ENCODE results near the gene TRPM2. TPM values are rescaled to one million over a fixed set of nuclear protein-coding genes. Genes with fewer than 3 reads are reported as not detected.

The TRPM2 gene
- total and polyA plus RNA-seq, 2 of the 4 experiments (the other 2 are of a cell fraction): not detected

- H3K4me3 ChIP-seq (ENCODE audit: insufficient read depth, low read depth, low read length): no peak overlapping the region
- no peak overlapping the region for H2BK5ac ChIP-seq (ENCODE audit: low read depth, low read length, poor library complexity, severe bottlenecking)
- intact Hi-C loops (cut with micrococcal nuclease): no loop called here
- H3K27ac ChIP-seq (ENCODE audit: insufficient read depth, low read length): no peak overlapping the region
- no peaks in the 10 kb centered on the region for H3K4me1 ChIP-seq (ENCODE audit: control insufficient read depth, insufficient read depth, low read length)
- H3K36me3 ChIP-seq (ENCODE audit: control insufficient read depth, insufficient read depth, low read length): no peaks in the 10 kb centered on the region
- H4K8ac ChIP-seq (ENCODE audit: low read depth in 2 of 2, low read length in 2 of 2): no peak overlapping the region
- BruUV-seq (replicated peaks): no TSS peak
- H2BK120ac ChIP-seq (ENCODE audit: low read depth, low read length): no peak overlapping the region
- no peak for TF ChIP-seq CTCF (conservative IDR thresholded peaks at IDR 0.05; ENCODE audit: low read depth, low read length)
- TF ChIP-seq CEBPB (IDR thresholded peaks at IDR 0.05; ENCODE audit: low read depth, low read length): no peak
- TF ChIP-seq NFE2L2 (IDR thresholded peaks at IDR 0.05; ENCODE audit: low read depth, low read length): no peak
- TF ChIP-seq RCOR1 (IDR thresholded peaks at IDR 0.05; ENCODE audit: insufficient replicate concordance, low read length): no peak
- no peak for TF ChIP-seq MAFK (IDR thresholded peaks at IDR 0.05; ENCODE audit: low read depth, low read length)
- no peak for TF ChIP-seq RFX5 (IDR thresholded peaks at IDR 0.05; ENCODE audit: low read depth, low read length)
- TF ChIP-seq MAZ (IDR thresholded peaks at IDR 0.05; ENCODE audit: borderline replicate concordance, low read depth, low read length): no peak
- TF ChIP-seq RAD21 (IDR thresholded peaks at IDR 0.05; ENCODE audit: low read length): no peak
- no peak for TF ChIP-seq CHD1 (IDR thresholded peaks at IDR 0.05; ENCODE audit: low read depth, low read length)
- TF ChIP-seq BHLHE40 (IDR thresholded peaks at IDR 0.05; ENCODE audit: low read depth, low read length): no peak
- no peak for TF ChIP-seq POLR2A (IDR thresholded peaks at IDR 0.05; ENCODE audit: low read depth, low read length)
- TF ChIP-seq USF2 (IDR thresholded peaks at IDR 0.05; ENCODE audit: low read depth, low read length): no peak
- TF ChIP-seq ELK1 (IDR thresholded peaks at IDR 0.05; ENCODE audit: borderline replicate concordance, low read depth, low read length): no peak
- TF ChIP-seq FOS (IDR thresholded peaks at IDR 0.05; ENCODE audit: low read depth, low read length): no peak
- TF ChIP-seq SMC3 (IDR thresholded peaks at IDR 0.05; ENCODE audit: low read depth, low read length): no peak
- TF ChIP-seq MXI1 (IDR thresholded peaks at IDR 0.05; ENCODE audit: borderline replicate concordance, low read depth, low read length): no peak
- no peaks in the 10 kb centered on the region for H3K9me1 ChIP-seq (ENCODE audit: insufficient read depth, low read length)
- H2AFZ ChIP-seq (replicated peaks; ENCODE audit: low read length, poor library complexity): no peak overlapping the region
- ChIA-PET CTCF (no interaction called here), POLR2A (ENCODE audit: unreplicated experiment) (no interaction called here)
- H2BK15ac ChIP-seq (ENCODE audit: low read depth, low read length): no peak overlapping the region
- DNase-seq: no peak
- H3K4me2 ChIP-seq (ENCODE audit: low read depth, low read length): no peak overlapping the region
- H2BK20ac ChIP-seq (ENCODE audit: low read depth, low read length): no peak overlapping the region
- H3K14ac ChIP-seq (replicated peaks; ENCODE audit: low read depth, low read length): no peak overlapping the region
- no peak overlapping the region for H4K91ac ChIP-seq (ENCODE audit: insufficient read depth, low read depth, low read length)
- no peak overlapping the region for H3K56ac ChIP-seq (ENCODE audit: extremely low read depth, insufficient read depth, low read length)
- in situ Hi-C loops (cut with MboI; ENCODE audit: low sequenced_read_pairs): no loop called here
- dilution Hi-C loops (cut with HindIII; ENCODE audit: low sequenced_read_pairs, unreplicated experiment): no loop called here
- 86% methylated on average over 5 of the region's 25 CpGs; no CpG with 5 or more reads in 1 of the 2 experiments for WGBS, 2 experiments (ENCODE audit: extremely low coverage in 2 of 2, insufficient read length in 1 of 2)
- no peak overlapping the region for H3K4ac ChIP-seq (ENCODE audit: low read depth, low read length)
- no peak for ATAC-seq (ENCODE audit: low read depth)
- H4K5ac ChIP-seq (ENCODE audit: low read depth, low read length): no peak overlapping the region
- no peak overlapping the region for H3K18ac ChIP-seq (ENCODE audit: low read depth, low read length)
- H3K79me1 ChIP-seq (ENCODE audit: low read depth in 1 of 2, low read length in 2 of 2): no peaks in the 10 kb centered on the region
- no peak overlapping the region for H2AK5ac ChIP-seq (ENCODE audit: low read depth, low read length)
- H4K20me1 ChIP-seq (ENCODE audit: insufficient read depth, low read length): no peaks in the 10 kb centered on the region
- no peak overlapping the region for H2AK9ac ChIP-seq (replicated peaks; ENCODE audit: low read depth, low read length, poor library complexity)
- H3K9ac ChIP-seq (ENCODE audit: low read depth, low read length): no peak overlapping the region
- H3K9me3 ChIP-seq (ENCODE audit: control insufficient read depth, insufficient read depth, low read length): peaks cover 36% of the 10 kb centered on the region
- H3K23ac ChIP-seq (ENCODE audit: low read depth, low read length): no peak overlapping the region
- H3K27me3 ChIP-seq (ENCODE audit: control insufficient read depth, insufficient read depth, low read length): no peaks in the 10 kb centered on the region
These were observed 64.9 kb downstream of the TRPM2 start for GRCh38 chr21:44418108-44418875.

Data from IMR-90 (cell line).